K562 (cell line): ENCODE data around the gene TENT4B. TPM values are rescaled to one million over a fixed set of nuclear protein-coding genes. Genes with fewer than 3 reads are reported as not detected.
A peak's percentile ranks its signal among the peaks of the same experiment; 100 is the strongest.

Experiments
- ARID1B ChIP-seq: fragments of 450-650 bp; IDR thresholded peaks from 2 replicates; pipeline ENCODE4 v1.6.1; 2016; ENCODE audit warnings: antibody characterized with exemption, mild to moderate bottlenecking, inconsistent platforms
- BCOR ChIP-seq: fragments of 450-650 bp; IDR thresholded peaks from 2 replicates; pipeline ENCODE4 v1.6.1; 2016
- BRCA1 ChIP-seq, 2 experiments: fragments of 450-650 bp in 1 of 2; sonication (generic) in 1 of 2; formaldehyde crosslinking in 1 of 2; IDR thresholded peaks; 2 replicates each; pipeline versions ENCODE4 v1.5.0 to v1.6.1; 2017 to 2020; ENCODE audit warnings: mild to moderate bottlenecking in 1 of 2, missing genetic modification reagents in 1 of 2
- FOXP1 ChIP-seq: sonication (generic); formaldehyde crosslinking; IDR thresholded peaks from 2 replicates; pipeline ENCODE4 v1.8.0; 2022; ENCODE audit warnings: mild to moderate bottlenecking, missing genetic modification reagents
- HLTF ChIP-seq: fragments of 450-650 bp; IDR thresholded peaks from 2 replicates; pipeline ENCODE4 v1.6.1; 2016
- JUND ChIP-seq, 2 experiments: IDR thresholded peaks; 2 replicates in 1 of 2; 3 replicates in 1 of 2; pipeline ENCODE4 v1.6.1; 2011; ENCODE audit warnings: borderline replicate concordance in 2 of 2, low read depth in 2 of 2, low read length in 2 of 2, improper control_type of control experiment in 1 of 2, missing biosample characterization in 1 of 2, missing genetic modification characterization in 1 of 2, missing genetic modification reagents in 1 of 2
- MAFG ChIP-seq: fragments of 450-650 bp; conservative IDR thresholded peaks from 2 replicates; pipeline ENCODE4 v1.6.1; 2016; ENCODE audit warnings: missing genetic modification characterization, missing compliant biosample characterization
- NUFIP1 ChIP-seq: fragments of 450-650 bp; IDR thresholded peaks from 2 replicates; pipeline ENCODE4 v1.6.1; 2018; ENCODE audit not compliant: partially characterized antibody
- POLR2G ChIP-seq: fragments of 200-400 bp; formaldehyde crosslinking; IDR thresholded peaks from 2 replicates; pipeline ENCODE4 v1.6.1; 2017; ENCODE audit warnings: low read depth, mild to moderate bottlenecking, antibody characterized with exemption, low read length, moderate library complexity
- RBM25 ChIP-seq: fragments of 200-400 bp; formaldehyde crosslinking; IDR thresholded peaks from 2 replicates; pipeline ENCODE4 v1.6.1; 2018; ENCODE audit warnings: low read length, low read depth, moderate library complexity; ENCODE audit not compliant: severe bottlenecking
- RFX1 ChIP-seq: fragments of 450-650 bp; IDR thresholded peaks from 2 replicates; pipeline ENCODE4 v1.6.1; 2016; ENCODE audit warnings: mild to moderate bottlenecking, moderate library complexity
- SMAD4 ChIP-seq: fragments of 250-450 bp; sonication (Bioruptor Pico); conservative IDR thresholded peaks from 2 replicates; pipeline ENCODE4 v1.8.0; 2021; ENCODE audit warnings: inconsistent platforms, mild to moderate bottlenecking, moderate library complexity
- STAG1 ChIP-seq: sonication (generic); formaldehyde crosslinking; IDR thresholded peaks from 2 replicates; pipeline ENCODE4 v1.5.0; 2020; ENCODE audit warnings: missing genetic modification reagents, borderline replicate concordance
- ZBED1 ChIP-seq: IDR thresholded peaks from 2 replicates; pipeline ENCODE4 v1.6.1; 2014
- ZBTB7A ChIP-seq: IDR thresholded peaks from 2 replicates; pipeline ENCODE4 v1.6.1; 2011; ENCODE audit warnings: low read depth, mild to moderate bottlenecking, low read length, moderate library complexity, borderline replicate concordance; ENCODE audit not compliant: control insufficient read depth
- ZNF175 ChIP-seq: fragments of 200-800 bp; sonication (Bioruptor generic); IDR thresholded peaks from 2 replicates; pipeline ENCODE4 v1.6.1; 2016; ENCODE audit warnings: low read depth, mild to moderate bottlenecking, missing genetic modification characterization, missing compliant biosample characterization
- ZNF347 ChIP-seq: fragments of 450-650 bp; formaldehyde crosslinking; IDR thresholded peaks from 2 replicates; pipeline ENCODE4 v1.4.0; 2020; ENCODE audit warnings: low read depth, mild to moderate bottlenecking, moderate library complexity
- ZNF384 ChIP-seq: IDR thresholded peaks from 2 replicates; pipeline ENCODE4 v1.6.1; 2012; ENCODE audit warnings: low read depth, low read length, improper control_type of control experiment
- polyA plus RNA-seq, 8 experiments: library from polyadenylated mRNA; depleted of rRNA in 4 of 8; stranded (reverse) in 5 of 8; unstranded in 3 of 8; fragments of >200 nt; fragmentation: Nextera tagmentation in 2 of 8; fragmentation: Illumina TruSeq in 1 of 8; extraction: Ambion mirVana in 2 of 8; extraction: Trizol in 1 of 8; gene quantifications; 2 replicates each; pipeline versions ENCODE4 v1.2.1 to v1.2.3, GENCODE V29; 2011 to 2014; ENCODE audit warnings: inconsistent platforms in 1 of 8, missing spikeins in 1 of 8
- total RNA-seq, 7 experiments: library from RNA; depleted of rRNA in 6 of 7; stranded (reverse); fragments of >200 nt in 6 of 7; fragmentation: Illumina TruSeq in 2 of 7; extraction: Trizol in 2 of 7; gene quantifications; 2 replicates each; pipeline versions ENCODE4 v1.2.1 to v1.2.3, GENCODE V29; 2011 to 2021; ENCODE audit warnings: low replicate concordance in 1 of 7
- TF ChIP-seq, protein P1 (sequence below): sonication (generic); formaldehyde crosslinking; IDR thresholded peaks from 2 replicates; pipeline ENCODE4 v1.4.0; 2020; ENCODE audit warnings: mild to moderate bottlenecking, missing genetic modification reagents
- TF ChIP-seq, protein P2 (sequence below), 2 experiments: fragments of 450-650 bp in 1 of 2; sonication (generic) in 1 of 2; formaldehyde crosslinking in 1 of 2; IDR thresholded peaks in 1 of 2; conservative IDR thresholded peaks in 1 of 2; 2 replicates each; pipeline versions ENCODE4 v1.6.1 to v1.8.1; 2016 to 2023; ENCODE audit warnings: mild to moderate bottlenecking in 2 of 2, moderate library complexity in 2 of 2, inconsistent platforms in 1 of 2, missing genetic modification reagents in 1 of 2
- TF ChIP-seq, protein P3 (sequence below): fragments of 250-450 bp; sonication (Bioruptor Pico); IDR thresholded peaks from 2 replicates; pipeline ENCODE4 v1.4.0; 2020
- TF ChIP-seq, protein P4 (sequence below): IDR thresholded peaks from 2 replicates; pipeline ENCODE4 v1.6.1; 2014; ENCODE audit warnings: antibody characterized with exemption

TENT4B gene
- total and polyA plus RNA-seq, 9 of the 15 experiments (the other 6 are each of a cell fraction or from before 2014, with no cell fraction given), result 5.2 to 8.4 (median 7.0) TPM

DNA sequence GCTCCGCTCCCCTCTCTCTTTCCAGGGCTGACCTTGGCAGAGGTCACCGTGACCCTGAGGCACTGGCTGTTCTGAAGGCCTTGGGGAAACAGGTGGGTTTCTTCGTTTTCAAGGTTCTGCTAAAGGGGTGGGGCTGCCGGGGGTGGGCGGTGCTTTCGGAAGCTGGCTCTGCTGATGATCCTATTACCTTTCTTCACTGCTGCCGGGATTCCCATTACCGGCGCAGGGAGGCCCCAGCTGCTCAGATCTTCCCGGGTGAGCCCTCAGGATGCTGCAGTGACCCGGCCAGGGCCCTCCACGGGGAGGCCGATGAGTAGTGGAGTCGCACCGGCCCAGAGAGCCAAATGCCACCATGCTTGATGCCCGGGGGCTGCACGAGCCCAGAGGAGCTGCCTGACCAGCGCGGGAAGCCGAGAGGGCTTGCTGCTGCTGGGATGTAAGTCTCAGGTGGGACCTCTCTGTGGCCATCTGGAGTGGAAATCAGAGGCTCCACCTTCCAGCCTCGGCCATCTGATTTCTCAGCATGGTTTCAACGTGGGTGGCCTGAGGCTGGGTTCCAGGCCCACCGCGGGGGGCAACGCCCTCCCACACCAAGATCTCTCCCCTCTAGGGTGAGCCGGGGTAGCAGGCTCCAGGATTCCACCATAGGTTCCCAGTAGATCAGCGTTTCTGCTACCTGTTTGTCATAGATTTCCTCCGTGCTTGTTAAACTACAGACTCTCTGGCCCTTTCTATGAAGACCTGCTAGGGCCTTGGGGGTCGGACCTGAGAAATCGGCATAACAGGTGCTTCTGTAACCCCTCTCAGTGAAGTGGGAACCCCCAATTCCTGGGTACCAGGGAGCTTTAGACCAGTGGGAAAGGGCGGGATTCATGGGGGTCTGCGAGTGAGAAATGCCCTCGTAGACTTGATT lies 91.7 kb downstream of the TENT4B start (continued):
- TF ChIP-seq POLR2G, result 0 out of 2 replicates have a peak, but pooled peaks have one; percentile 28
- no peak for TF ChIP-seq MAFG
- TF ChIP-seq BCOR, result no peak
- no peak for TF ChIP-seq ZNF347
- TF ChIP-seq, protein P1, sequence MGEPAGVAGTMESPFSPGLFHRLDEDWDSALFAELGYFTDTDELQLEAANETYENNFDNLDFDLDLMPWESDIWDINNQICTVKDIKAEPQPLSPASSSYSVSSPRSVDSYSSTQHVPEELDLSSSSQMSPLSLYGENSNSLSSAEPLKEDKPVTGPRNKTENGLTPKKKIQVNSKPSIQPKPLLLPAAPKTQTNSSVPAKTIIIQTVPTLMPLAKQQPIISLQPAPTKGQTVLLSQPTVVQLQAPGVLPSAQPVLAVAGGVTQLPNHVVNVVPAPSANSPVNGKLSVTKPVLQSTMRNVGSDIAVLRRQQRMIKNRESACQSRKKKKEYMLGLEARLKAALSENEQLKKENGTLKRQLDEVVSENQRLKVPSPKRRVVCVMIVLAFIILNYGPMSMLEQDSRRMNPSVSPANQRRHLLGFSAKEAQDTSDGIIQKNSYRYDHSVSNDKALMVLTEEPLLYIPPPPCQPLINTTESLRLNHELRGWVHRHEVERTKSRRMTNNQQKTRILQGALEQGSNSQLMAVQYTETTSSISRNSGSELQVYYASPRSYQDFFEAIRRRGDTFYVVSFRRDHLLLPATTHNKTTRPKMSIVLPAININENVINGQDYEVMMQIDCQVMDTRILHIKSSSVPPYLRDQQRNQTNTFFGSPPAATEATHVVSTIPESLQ (CRISPR knock-in tag), result no peak
- TF ChIP-seq NUFIP1, result no peak
- TF ChIP-seq, protein P2, sequence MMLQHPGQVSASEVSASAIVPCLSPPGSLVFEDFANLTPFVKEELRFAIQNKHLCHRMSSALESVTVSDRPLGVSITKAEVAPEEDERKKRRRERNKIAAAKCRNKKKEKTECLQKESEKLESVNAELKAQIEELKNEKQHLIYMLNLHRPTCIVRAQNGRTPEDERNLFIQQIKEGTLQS (IDR thresholded peaks at IDR 0.05), result no peak
- TF ChIP-seq, protein P2 (CRISPR knock-in tag; conservative IDR thresholded peaks at IDR 0.05), result no peak
- TF ChIP-seq ARID1B, result no peak
- peak; percentile 85 for TF ChIP-seq ZBTB7A
- TF ChIP-seq, protein P3, sequence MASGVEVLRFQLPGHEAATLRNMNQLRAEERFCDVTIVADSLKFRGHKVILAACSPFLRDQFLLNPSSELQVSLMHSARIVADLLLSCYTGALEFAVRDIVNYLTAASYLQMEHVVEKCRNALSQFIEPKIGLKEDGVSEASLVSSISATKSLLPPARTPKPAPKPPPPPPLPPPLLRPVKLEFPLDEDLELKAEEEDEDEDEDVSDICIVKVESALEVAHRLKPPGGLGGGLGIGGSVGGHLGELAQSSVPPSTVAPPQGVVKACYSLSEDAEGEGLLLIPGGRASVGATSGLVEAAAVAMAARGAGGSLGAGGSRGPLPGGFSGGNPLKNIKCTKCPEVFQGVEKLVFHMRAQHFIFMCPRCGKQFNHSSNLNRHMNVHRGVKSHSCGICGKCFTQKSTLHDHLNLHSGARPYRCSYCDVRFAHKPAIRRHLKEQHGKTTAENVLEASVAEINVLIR (CRISPR knock-in tag), result no peak
- peak; percentile 40 for TF ChIP-seq RBM25
- peak; percentile 71; the same call in 1 of the 2 replicates for TF ChIP-seq ZNF175 (CRISPR knock-in tag)
- 0 out of 2 replicates have a peak, but pooled peaks have one; percentile 57 for TF ChIP-seq FOXP1 (CRISPR knock-in tag)
- TF ChIP-seq RFX1, result no peak
- TF ChIP-seq BRCA1 (IDR thresholded peaks at IDR 0.05), result no peak
- no peak for TF ChIP-seq BRCA1 (CRISPR knock-in tag; IDR thresholded peaks at IDR 0.05)
- TF ChIP-seq ZBED1, result no peak
- no peak for TF ChIP-seq JUND (IDR thresholded peaks at IDR 0.05; ENCODE audit: borderline replicate concordance, low read depth, low read length)
- TF ChIP-seq JUND (tag; IDR thresholded peaks at IDR 0.05; ENCODE audit: borderline replicate concordance, low read depth, low read length), result no peak; the same call in 2 of the 3 replicates
- TF ChIP-seq SMAD4 (CRISPR knock-in tag), result no peak
- TF ChIP-seq, protein P4, sequence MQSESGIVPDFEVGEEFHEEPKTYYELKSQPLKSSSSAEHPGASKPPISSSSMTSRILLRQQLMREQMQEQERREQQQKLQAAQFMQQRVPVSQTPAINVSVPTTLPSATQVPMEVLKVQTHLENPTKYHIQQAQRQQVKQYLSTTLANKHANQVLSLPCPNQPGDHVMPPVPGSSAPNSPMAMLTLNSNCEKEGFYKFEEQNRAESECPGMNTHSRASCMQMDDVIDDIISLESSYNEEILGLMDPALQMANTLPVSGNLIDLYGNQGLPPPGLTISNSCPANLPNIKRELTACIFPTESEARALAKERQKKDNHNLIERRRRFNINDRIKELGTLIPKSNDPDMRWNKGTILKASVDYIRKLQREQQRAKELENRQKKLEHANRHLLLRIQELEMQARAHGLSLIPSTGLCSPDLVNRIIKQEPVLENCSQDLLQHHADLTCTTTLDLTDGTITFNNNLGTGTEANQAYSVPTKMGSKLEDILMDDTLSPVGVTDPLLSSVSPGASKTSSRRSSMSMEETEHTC, result no peak
- TF ChIP-seq ZNF384, result no peak
- no peak for TF ChIP-seq HLTF
- TF ChIP-seq STAG1 (CRISPR knock-in tag), result no peak
